ENCODE data around the gene C5AR1.

- no peak for TF ChIP-seq CTCF (IDR thresholded peaks at IDR 0.05)
- TF ChIP-seq EP300 (IDR thresholded peaks at IDR 0.05) = no peak
- no peak for TF ChIP-seq POLR2A (IDR thresholded peaks at IDR 0.05)
Measured at GRCh38 chr19:47352095-47352494, 42.4 kb downstream of the C5AR1 start.
